Activated naive CD4-positive, alpha-beta T cell treated with anti-CD3 and anti-CD28 coated beads, Interleukin-2, amount 10 ng/mL, durations not matched to agents 7 days and 5 days (primary cell): ENCODE results near the gene CHI3L2.

Experiments
- CTCF ChIA-PET: fragments of 350-600 bp; sonication (Branson Sonifier 250); formaldehyde crosslinking; loops from one replicate; lab custom pipeline; 2021; ENCODE audit warnings: antibody characterized with exemption; lab: Charles Lee
- DNase-seq: peaks from one replicate; pipeline ENCODE4 v3.0.0-alpha.2; 2020
- H3K27ac Mint-ChIP-seq: one replicate; pipeline ENCODE4 v1.8.0; 2021; ENCODE audit warnings: mild to moderate bottlenecking, moderate library complexity, mixed read lengths
- H3K27me3 Mint-ChIP-seq: one replicate; pipeline ENCODE4 v1.8.0; 2021; ENCODE audit warnings: mild to moderate bottlenecking, mixed read lengths
- H3K36me3 Mint-ChIP-seq: one replicate; pipeline ENCODE4 v1.8.0; 2021; ENCODE audit warnings: mixed read lengths
- H3K4me1 Mint-ChIP-seq: one replicate; pipeline ENCODE4 v1.8.0; 2021; ENCODE audit warnings: mixed read lengths
- H3K4me3 Mint-ChIP-seq: one replicate; pipeline ENCODE4 v1.8.0; 2021; ENCODE audit warnings: mild to moderate bottlenecking, moderate library complexity, mixed read lengths
- H3K9me3 Mint-ChIP-seq: one replicate; pipeline ENCODE4 v1.8.0; 2021; ENCODE audit warnings: mixed read lengths

Gene CHI3L2

GRCh38 chr1:111197598-111198284 is 29.8 kb upstream of the CHI3L2 start:
- Mint-ChIP-seq H3K4me3 (peak overlapping the region; percentile 99), H3K27ac (peak overlapping the region; percentile 97), H3K36me3 (peaks cover 87% of the 10 kb centered on the region), H3K27me3 (no peaks in the 10 kb centered on the region), H3K9me3 (no peaks in the 10 kb centered on the region), H3K4me1 (peaks cover 76% of the 10 kb centered on the region)
- CTCF ChIA-PET, result interaction anchor here (0.5 to 11.1 kb wide), 8 partner anchors 21 to 277 kb away, joined by 3 to 250 read pairs (median 8); no protein-coding TSS in a partner anchor
- DNase-seq, result peak; percentile 79

GRCh38 chr1:111198836-111199235 is 28.7 kb upstream of the CHI3L2 start:
- peak; percentile 21 for DNase-seq
- Mint-ChIP-seq H3K9me3 (no peaks in the 10 kb centered on the region), H3K36me3 (peaks cover 76% of the 10 kb centered on the region), H3K4me3 (peak overlapping the region; percentile 99), H3K27me3 (no peaks in the 10 kb centered on the region), H3K4me1 (peaks cover 76% of the 10 kb centered on the region), H3K27ac (peak overlapping the region; percentile 97)
- CTCF ChIA-PET, result interaction anchor here (1.0 to 11.1 kb wide), 9 partner anchors 20 to 308 kb away, joined by 3 to 250 read pairs (median 7); no protein-coding TSS in a partner anchor

GRCh38 chr1:111199329-111199728 is 28.2 kb upstream of the CHI3L2 start:
- H3K36me3 Mint-ChIP-seq, result peaks cover 71% of the 10 kb centered on the region
- no peaks in the 10 kb centered on the region for H3K9me3 Mint-ChIP-seq
- H3K4me1 Mint-ChIP-seq, result peaks cover 73% of the 10 kb centered on the region
- no peaks in the 10 kb centered on the region for H3K27me3 Mint-ChIP-seq
- peak overlapping the region; percentile 99 for H3K4me3 Mint-ChIP-seq
- H3K27ac Mint-ChIP-seq, result peak overlapping the region; percentile 97
- DNase-seq, result peak; percentile 37
- CTCF ChIA-PET, result interaction anchor here (1.1 to 11.1 kb wide), 7 partner anchors 19 to 308 kb away, joined by 3 to 250 read pairs (median 8); no protein-coding TSS in a partner anchor

- peaks cover 3% of the 10 kb centered on the region for H3K27me3 Mint-ChIP-seq
- H3K4me3 Mint-ChIP-seq, result peak within 1 kb of the TSS; percentile 99
- peaks cover 72% of the 10 kb centered on the region for H3K4me1 Mint-ChIP-seq
- peak; percentile 77 for DNase-seq
- peaks cover 63% of the 10 kb centered on the region for H3K36me3 Mint-ChIP-seq
- H3K27ac Mint-ChIP-seq, result peak within 1 kb of the TSS; percentile 97
- no peaks in the 10 kb centered on the region for H3K9me3 Mint-ChIP-seq
- CTCF ChIA-PET, result interaction anchor here (0.7 to 11.1 kb wide), 6 partner anchors 9 to 200 kb away, joined by 3 to 250 read pairs (median 8); no protein-coding TSS in a partner anchor
Observed at GRCh38 chr1:111199881-111200801, 27.4 kb upstream of the CHI3L2 start, which contains the start of gene DENND2D. Gene DENND2D, minus strand, starts transcription at chr1:111200646. Its CDS starts 187 bp downstream, at chr1:111200459.

GRCh38 chr1:111200802-111201161 is 26.7 kb upstream of the CHI3L2 start:
- peak overlapping the region; percentile 99 for H3K4me3 Mint-ChIP-seq

GRCh38 chr1:111201275-111202090 is 26.0 kb upstream of the CHI3L2 start:
- Mint-ChIP-seq H3K4me3 (peak overlapping the region; percentile 99), H3K27me3 (peaks cover 3% of the 10 kb centered on the region), H3K9me3 (no peaks in the 10 kb centered on the region), H3K4me1 (peaks cover 71% of the 10 kb centered on the region), H3K27ac (peak overlapping the region; percentile 97), H3K36me3 (peaks cover 52% of the 10 kb centered on the region)
- DNase-seq, result peak; percentile 27
- CTCF ChIA-PET, result interaction anchor here (0.6 to 11.1 kb wide), 4 partner anchors 10 to 64 kb away, joined by 3 to 250 read pairs (median 6); no protein-coding TSS in a partner anchor

More at GRCh38 chr1:111200802-111201161, 26.7 kb upstream of the CHI3L2 start:
- H3K27me3 Mint-ChIP-seq, result peaks cover 3% of the 10 kb centered on the region
- no peaks in the 10 kb centered on the region for H3K9me3 Mint-ChIP-seq
- no peak for DNase-seq
- peak overlapping the region; percentile 97 for H3K27ac Mint-ChIP-seq
- H3K4me1 Mint-ChIP-seq, result peaks cover 72% of the 10 kb centered on the region
- CTCF ChIA-PET, result interaction anchor here (0.7 to 11.1 kb wide), 4 partner anchors 10 to 133 kb away, joined by 3 to 250 read pairs (median 6); no protein-coding TSS in a partner anchor
- H3K36me3 Mint-ChIP-seq, result peaks cover 56% of the 10 kb centered on the region

GRCh38 chr1:111202366-111202706 is 25.2 kb upstream of the CHI3L2 start:
- CTCF ChIA-PET, result interaction anchor here (1.7 to 11.1 kb wide), 2 partner anchors 16 to 23 kb away, joined by 8 to 250 read pairs; no protein-coding TSS in a partner anchor
- H3K27ac Mint-ChIP-seq, result peak overlapping the region; percentile 97
- H3K36me3 Mint-ChIP-seq, result peaks cover 43% of the 10 kb centered on the region
- H3K27me3 Mint-ChIP-seq, result peaks cover 6% of the 10 kb centered on the region
- no peak for DNase-seq
- H3K4me1 Mint-ChIP-seq, result peaks cover 69% of the 10 kb centered on the region
- H3K4me3 Mint-ChIP-seq, result peak overlapping the region; percentile 99
- H3K9me3 Mint-ChIP-seq, result no peaks in the 10 kb centered on the region

GRCh38 chr1:111202707-111203623 is 24.5 kb upstream of the CHI3L2 start:
- H3K4me1 Mint-ChIP-seq, result peaks cover 67% of the 10 kb centered on the region
- H3K36me3 Mint-ChIP-seq, result peaks cover 37% of the 10 kb centered on the region
- CTCF ChIA-PET, result interaction anchor here (0.7 to 11.1 kb wide), 7 partner anchors 11 to 199 kb away, joined by 3 to 250 read pairs (median 5); no protein-coding TSS in a partner anchor
- peak overlapping the region; percentile 97 for H3K27ac Mint-ChIP-seq
- no peaks in the 10 kb centered on the region for H3K9me3 Mint-ChIP-seq
- H3K4me3 Mint-ChIP-seq, result peak overlapping the region; percentile 99
- peak; percentile 20 for DNase-seq
- H3K27me3 Mint-ChIP-seq, result peaks cover 6% of the 10 kb centered on the region

- Mint-ChIP-seq H3K4me1 (peaks cover 70% of the 10 kb centered on the region), H3K4me3 (peak overlapping the region; percentile 99), H3K27me3 (peaks cover 6% of the 10 kb centered on the region), H3K36me3 (peaks cover 29% of the 10 kb centered on the region), H3K9me3 (no peaks in the 10 kb centered on the region), H3K27ac (peak overlapping the region; percentile 97)
- CTCF ChIA-PET, result interaction anchor here (0.7 to 1.1 kb wide), 5 partner anchors 10 to 198 kb away, joined by 3 to 8 read pairs (median 3); no protein-coding TSS in a partner anchor
- DNase-seq, result peak; percentile 94
Observed at GRCh38 chr1:111203681-111204200, 23.8 kb upstream of the CHI3L2 start.

- CTCF ChIA-PET, result interaction anchor here (0.7 to 1.1 kb wide), 5 partner anchors 10 to 197 kb away, joined by 3 to 8 read pairs (median 3); no protein-coding TSS in a partner anchor
- peak overlapping the region; percentile 97 for H3K27ac Mint-ChIP-seq
- peaks cover 24% of the 10 kb centered on the region for H3K36me3 Mint-ChIP-seq
- peaks cover 73% of the 10 kb centered on the region for H3K4me1 Mint-ChIP-seq
- peaks cover 6% of the 10 kb centered on the region for H3K27me3 Mint-ChIP-seq
- H3K4me3 Mint-ChIP-seq, result peak overlapping the region; percentile 99
- no peaks in the 10 kb centered on the region for H3K9me3 Mint-ChIP-seq
- DNase-seq, result peak; percentile 84
Observed at GRCh38 chr1:111204201-111204982, 23.1 kb upstream of the CHI3L2 start.

- Mint-ChIP-seq H3K36me3 (peaks cover 16% of the 10 kb centered on the region), H3K4me1 (peaks cover 74% of the 10 kb centered on the region), H3K4me3 (peak overlapping the region; percentile 99), H3K27me3 (peaks cover 6% of the 10 kb centered on the region), H3K9me3 (no peaks in the 10 kb centered on the region), H3K27ac (peak overlapping the region; percentile 84)
- CTCF ChIA-PET, result no interaction called here
- no peak for DNase-seq
Observed at GRCh38 chr1:111204983-111205713, 22.4 kb upstream of the CHI3L2 start.
